SK-N-SH treated with all-trans-retinoic acid at 6 μM for 48 hours (cell line): Measurements from ENCODE around the gene ARHGEF37.

Experiments used
- ATAC-seq: fragments of 200-7000 bp; cut with Tn5 transposase; 3 replicates; pipeline ENCODE4 v1.9.1; 2020; ENCODE audit warnings: mild to moderate bottlenecking, moderate library complexity
- ARNTL ChIP-seq: fragments of 450-650 bp; formaldehyde crosslinking; IDR thresholded peaks from 2 replicates; pipeline ENCODE4 v1.5.0; 2020; ENCODE audit warnings: low read depth, mild to moderate bottlenecking, moderate library complexity, borderline replicate concordance
- BACH2 ChIP-seq: fragments of 250-450 bp; sonication (Bioruptor Pico); IDR thresholded peaks from 2 replicates; pipeline ENCODE4 v1.9.0; 2021; ENCODE audit warnings: mild to moderate bottlenecking, borderline replicate concordance
- CSDC2 ChIP-seq: fragments of 250-450 bp; sonication (Bioruptor Pico); IDR thresholded peaks from 2 replicates; pipeline ENCODE4 v1.5.0; 2020; ENCODE audit warnings: mild to moderate bottlenecking, moderate library complexity
- ESRRG ChIP-seq: fragments of 250-450 bp; sonication (Bioruptor Pico); IDR thresholded peaks from 2 replicates; pipeline ENCODE4 v1.6.1; 2021; ENCODE audit warnings: mild to moderate bottlenecking
- GLIS3 ChIP-seq: fragments of 250-450 bp; sonication (Bioruptor Pico); IDR thresholded peaks from 2 replicates; pipeline ENCODE4 v1.5.0; 2020; ENCODE audit warnings: mild to moderate bottlenecking, moderate library complexity
- ISL1 ChIP-seq: fragments of 250-450 bp; sonication (Bioruptor Pico); IDR thresholded peaks from 2 replicates; pipeline ENCODE4 v2.1.2; 2022; ENCODE audit warnings: mild to moderate bottlenecking, moderate library complexity
- OSR1 ChIP-seq: fragments of 250-450 bp; sonication (Bioruptor Pico); IDR thresholded peaks from 2 replicates; pipeline ENCODE4 v1.8.0; 2022; ENCODE audit warnings: moderate library complexity, mild to moderate bottlenecking, inconsistent platforms
- PPARA ChIP-seq: fragments of 250-450 bp; sonication (Bioruptor Pico); IDR thresholded peaks from 2 replicates; pipeline ENCODE4 v1.5.0; 2020; ENCODE audit warnings: mild to moderate bottlenecking, borderline replicate concordance
- RARB ChIP-seq: fragments of 250-450 bp; sonication (Bioruptor Pico); IDR thresholded peaks from 2 replicates; pipeline ENCODE4 v1.8.0; 2021; ENCODE audit warnings: mild to moderate bottlenecking, moderate library complexity
- SNAI2 ChIP-seq: fragments of 250-450 bp; sonication (Bioruptor Pico); IDR thresholded peaks from 2 replicates; pipeline ENCODE4 v1.5.0; 2020; ENCODE audit warnings: mild to moderate bottlenecking, moderate library complexity
- ZC3H10 ChIP-seq: fragments of 250-450 bp; sonication (Bioruptor Pico); IDR thresholded peaks from 2 replicates; pipeline ENCODE4 v1.5.1; 2021; ENCODE audit warnings: mild to moderate bottlenecking, moderate library complexity
- ZFP3 ChIP-seq: fragments of 250-450 bp; sonication (Bioruptor Pico); IDR thresholded peaks from 2 replicates; pipeline ENCODE4 v1.5.0; 2020; ENCODE audit warnings: mild to moderate bottlenecking, moderate library complexity
- ZFP30 ChIP-seq: fragments of 450-650 bp; formaldehyde crosslinking; IDR thresholded peaks from 2 replicates; pipeline ENCODE4 v1.5.0; 2022; ENCODE audit warnings: mild to moderate bottlenecking, moderate library complexity
- ZNF565 ChIP-seq: fragments of 450-650 bp; formaldehyde crosslinking; conservative IDR thresholded peaks from 2 replicates; pipeline ENCODE4 v1.5.0; 2020; ENCODE audit warnings: low read depth, mild to moderate bottlenecking, moderate library complexity
- ZNF70 ChIP-seq: fragments of 450-650 bp; formaldehyde crosslinking; IDR thresholded peaks from 2 replicates; pipeline ENCODE4 v1.5.0; 2020; ENCODE audit warnings: mild to moderate bottlenecking, moderate library complexity
- ZNF8 ChIP-seq: fragments of 450-650 bp; formaldehyde crosslinking; IDR thresholded peaks from 2 replicates; pipeline ENCODE4 v1.5.0; 2020; ENCODE audit warnings: mild to moderate bottlenecking, moderate library complexity
- TF ChIP-seq, protein P1 (sequence below): fragments of 250-450 bp; sonication (Bioruptor Pico); IDR thresholded peaks from 2 replicates; pipeline ENCODE4 v1.5.0; 2020; ENCODE audit warnings: mild to moderate bottlenecking, moderate library complexity
- TF ChIP-seq, protein P2 (sequence below): fragments of 250-450 bp; sonication (Bioruptor Pico); IDR thresholded peaks from 2 replicates; pipeline ENCODE4 v1.5.1; 2021; ENCODE audit warnings: mild to moderate bottlenecking, moderate library complexity
- TF ChIP-seq, protein P3 (sequence below): fragments of 250-450 bp; sonication (Bioruptor Pico); IDR thresholded peaks from 2 replicates; pipeline ENCODE4 v1.8.0; 2021; ENCODE audit warnings: low read depth, mild to moderate bottlenecking, moderate library complexity, borderline replicate concordance
- TF ChIP-seq, protein P4 (sequence below): fragments of 250-450 bp; sonication (Bioruptor Pico); IDR thresholded peaks from 2 replicates; pipeline ENCODE4 v1.5.1; 2020; ENCODE audit warnings: low read depth, mild to moderate bottlenecking, moderate library complexity

Gene ARHGEF37

DNA sequence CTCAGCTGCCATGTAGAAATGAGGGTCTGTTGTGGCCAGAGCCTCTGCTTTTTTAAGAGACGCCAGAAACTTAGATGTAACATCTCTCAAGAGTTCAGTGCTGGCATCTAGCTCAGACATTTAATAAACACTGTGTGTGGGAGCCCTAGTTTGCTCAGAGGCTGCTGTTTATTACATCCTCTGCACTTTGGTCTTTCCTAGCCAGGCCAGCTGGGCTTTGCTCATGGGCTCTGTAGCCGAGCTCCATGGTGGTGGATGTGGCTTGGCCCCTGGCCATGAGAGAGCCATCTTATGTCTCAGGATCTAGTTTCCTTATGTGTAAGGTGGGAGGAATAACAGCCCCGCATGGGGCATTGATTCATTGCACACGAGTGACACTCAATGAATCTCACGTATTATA, 30.0 kb downstream of the ARHGEF37 start:
- TF ChIP-seq, protein P1, sequence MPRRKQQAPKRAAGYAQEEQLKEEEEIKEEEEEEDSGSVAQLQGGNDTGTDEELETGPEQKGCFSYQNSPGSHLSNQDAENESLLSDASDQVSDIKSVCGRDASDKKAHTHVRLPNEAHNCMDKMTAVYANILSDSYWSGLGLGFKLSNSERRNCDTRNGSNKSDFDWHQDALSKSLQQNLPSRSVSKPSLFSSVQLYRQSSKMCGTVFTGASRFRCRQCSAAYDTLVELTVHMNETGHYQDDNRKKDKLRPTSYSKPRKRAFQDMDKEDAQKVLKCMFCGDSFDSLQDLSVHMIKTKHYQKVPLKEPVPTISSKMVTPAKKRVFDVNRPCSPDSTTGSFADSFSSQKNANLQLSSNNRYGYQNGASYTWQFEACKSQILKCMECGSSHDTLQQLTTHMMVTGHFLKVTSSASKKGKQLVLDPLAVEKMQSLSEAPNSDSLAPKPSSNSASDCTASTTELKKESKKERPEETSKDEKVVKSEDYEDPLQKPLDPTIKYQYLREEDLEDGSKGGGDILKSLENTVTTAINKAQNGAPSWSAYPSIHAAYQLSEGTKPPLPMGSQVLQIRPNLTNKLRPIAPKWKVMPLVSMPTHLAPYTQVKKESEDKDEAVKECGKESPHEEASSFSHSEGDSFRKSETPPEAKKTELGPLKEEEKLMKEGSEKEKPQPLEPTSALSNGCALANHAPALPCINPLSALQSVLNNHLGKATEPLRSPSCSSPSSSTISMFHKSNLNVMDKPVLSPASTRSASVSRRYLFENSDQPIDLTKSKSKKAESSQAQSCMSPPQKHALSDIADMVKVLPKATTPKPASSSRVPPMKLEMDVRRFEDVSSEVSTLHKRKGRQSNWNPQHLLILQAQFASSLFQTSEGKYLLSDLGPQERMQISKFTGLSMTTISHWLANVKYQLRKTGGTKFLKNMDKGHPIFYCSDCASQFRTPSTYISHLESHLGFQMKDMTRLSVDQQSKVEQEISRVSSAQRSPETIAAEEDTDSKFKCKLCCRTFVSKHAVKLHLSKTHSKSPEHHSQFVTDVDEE (CRISPR knock-in tag): no peak
- TF ChIP-seq RARB (CRISPR knock-in tag) (no peak), ZC3H10 (CRISPR knock-in tag) (no peak), ESRRG (no peak), PPARA (CRISPR knock-in tag) (no peak), ZNF565 (CRISPR knock-in tag) (no peak), BACH2 (no peak), ZNF8 (CRISPR knock-in tag) (no peak), CSDC2 (no peak), ZFP3 (no peak), SNAI2 (no peak), OSR1 (CRISPR knock-in tag) (no peak), GLIS3 (CRISPR knock-in tag) (no peak), ZNF70 (CRISPR knock-in tag) (no peak)
- TF ChIP-seq, protein P2, sequence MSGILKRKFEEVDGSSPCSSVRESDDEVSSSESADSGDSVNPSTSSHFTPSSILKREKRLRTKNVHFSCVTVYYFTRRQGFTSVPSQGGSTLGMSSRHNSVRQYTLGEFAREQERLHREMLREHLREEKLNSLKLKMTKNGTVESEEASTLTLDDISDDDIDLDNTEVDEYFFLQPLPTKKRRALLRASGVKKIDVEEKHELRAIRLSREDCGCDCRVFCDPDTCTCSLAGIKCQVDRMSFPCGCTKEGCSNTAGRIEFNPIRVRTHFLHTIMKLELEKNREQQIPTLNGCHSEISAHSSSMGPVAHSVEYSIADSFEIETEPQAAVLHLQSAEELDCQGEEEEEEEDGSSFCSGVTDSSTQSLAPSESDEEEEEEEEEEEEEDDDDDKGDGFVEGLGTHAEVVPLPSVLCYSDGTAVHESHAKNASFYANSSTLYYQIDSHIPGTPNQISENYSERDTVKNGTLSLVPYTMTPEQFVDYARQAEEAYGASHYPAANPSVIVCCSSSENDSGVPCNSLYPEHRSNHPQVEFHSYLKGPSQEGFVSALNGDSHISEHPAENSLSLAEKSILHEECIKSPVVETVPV: no peak
- TF ChIP-seq, protein P3, sequence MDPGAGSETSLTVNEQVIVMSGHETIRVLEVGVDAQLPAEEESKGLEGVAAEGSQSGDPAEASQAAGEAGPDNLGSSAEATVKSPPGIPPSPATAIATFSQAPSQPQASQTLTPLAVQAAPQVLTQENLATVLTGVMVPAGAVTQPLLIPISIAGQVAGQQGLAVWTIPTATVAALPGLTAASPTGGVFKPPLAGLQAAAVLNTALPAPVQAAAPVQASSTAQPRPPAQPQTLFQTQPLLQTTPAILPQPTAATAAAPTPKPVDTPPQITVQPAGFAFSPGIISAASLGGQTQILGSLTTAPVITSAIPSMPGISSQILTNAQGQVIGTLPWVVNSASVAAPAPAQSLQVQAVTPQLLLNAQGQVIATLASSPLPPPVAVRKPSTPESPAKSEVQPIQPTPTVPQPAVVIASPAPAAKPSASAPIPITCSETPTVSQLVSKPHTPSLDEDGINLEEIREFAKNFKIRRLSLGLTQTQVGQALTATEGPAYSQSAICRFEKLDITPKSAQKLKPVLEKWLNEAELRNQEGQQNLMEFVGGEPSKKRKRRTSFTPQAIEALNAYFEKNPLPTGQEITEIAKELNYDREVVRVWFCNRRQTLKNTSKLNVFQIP (CRISPR knock-in tag): no peak
- no peak for ATAC-seq

DNA sequence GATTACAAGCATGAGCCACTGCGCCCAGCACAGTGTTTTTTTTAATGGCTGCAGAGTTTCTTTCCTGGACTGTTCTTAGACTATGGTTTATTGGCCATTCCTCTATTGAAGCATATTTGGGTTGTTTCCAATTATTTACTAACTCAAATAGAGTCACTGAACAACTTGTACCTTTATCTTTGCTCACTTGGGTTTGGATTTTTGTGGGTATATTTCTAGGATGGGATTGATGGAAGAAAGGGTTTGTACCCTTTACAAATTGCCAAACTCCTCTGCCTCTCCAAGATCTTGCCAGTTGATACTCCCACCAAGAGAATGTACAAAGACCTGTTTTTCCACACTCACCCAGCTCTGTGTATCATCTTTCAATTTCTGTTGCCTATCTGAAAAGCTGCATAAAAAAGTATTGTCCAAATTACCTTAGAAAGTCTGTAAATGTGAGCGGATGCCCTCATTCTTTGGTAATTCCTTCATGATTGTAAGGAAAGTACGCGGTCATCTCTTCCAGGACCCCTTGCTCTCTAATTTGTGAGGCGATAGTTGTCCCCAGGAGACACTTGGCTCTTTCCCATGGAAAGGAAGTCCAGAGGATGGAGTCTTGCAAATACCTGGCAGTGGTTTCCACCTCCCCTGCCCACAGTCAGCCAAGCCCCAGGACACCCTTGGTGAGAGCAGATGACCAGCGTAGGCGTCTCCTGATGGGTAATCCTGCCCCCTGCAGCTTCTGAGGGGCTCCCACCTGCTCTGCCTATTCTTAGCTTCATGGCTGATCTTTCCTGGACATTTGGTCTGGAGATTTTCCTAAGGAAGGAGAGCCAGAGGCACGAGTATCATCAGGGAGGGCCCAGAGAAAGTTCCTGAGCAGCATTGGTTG, 33.0 kb downstream of the ARHGEF37 start:
- no peak for ATAC-seq

DNA sequence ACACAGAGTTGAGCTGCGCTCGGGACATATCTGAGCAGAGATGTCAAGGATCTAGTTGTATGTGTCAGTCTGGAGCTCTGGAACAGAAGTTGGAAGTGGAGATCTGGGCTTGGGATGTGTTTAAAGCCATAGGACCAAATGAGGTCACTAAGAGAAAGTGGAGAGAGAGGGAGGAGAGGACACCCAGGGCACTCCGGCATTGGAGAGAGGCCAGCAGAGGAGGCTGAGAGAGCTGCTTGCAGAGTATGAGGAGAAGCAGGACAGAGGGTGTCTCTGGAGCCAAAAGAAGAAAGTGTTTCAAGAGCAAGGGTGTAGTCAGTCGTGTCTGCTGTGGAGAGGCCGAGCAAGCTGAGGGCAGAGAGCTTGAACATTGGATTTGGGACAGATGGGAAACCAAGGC, 34.7 kb downstream of the ARHGEF37 start:
- no peak for ATAC-seq
- no peak for TF ChIP-seq ISL1 (CRISPR knock-in tag)
- TF ChIP-seq ZNF70 (CRISPR knock-in tag): no peak
- TF ChIP-seq, protein P1 (CRISPR knock-in tag): no peak
- TF ChIP-seq ARNTL: no peak
- TF ChIP-seq ZNF565 (CRISPR knock-in tag): no peak
- TF ChIP-seq ZFP3: no peak
- no peak for TF ChIP-seq ZFP30 (CRISPR knock-in tag)
- TF ChIP-seq OSR1 (CRISPR knock-in tag): no peak

More for the DNA sequence above, 33.0 kb downstream of the ARHGEF37 start:
- TF ChIP-seq, protein P4, sequence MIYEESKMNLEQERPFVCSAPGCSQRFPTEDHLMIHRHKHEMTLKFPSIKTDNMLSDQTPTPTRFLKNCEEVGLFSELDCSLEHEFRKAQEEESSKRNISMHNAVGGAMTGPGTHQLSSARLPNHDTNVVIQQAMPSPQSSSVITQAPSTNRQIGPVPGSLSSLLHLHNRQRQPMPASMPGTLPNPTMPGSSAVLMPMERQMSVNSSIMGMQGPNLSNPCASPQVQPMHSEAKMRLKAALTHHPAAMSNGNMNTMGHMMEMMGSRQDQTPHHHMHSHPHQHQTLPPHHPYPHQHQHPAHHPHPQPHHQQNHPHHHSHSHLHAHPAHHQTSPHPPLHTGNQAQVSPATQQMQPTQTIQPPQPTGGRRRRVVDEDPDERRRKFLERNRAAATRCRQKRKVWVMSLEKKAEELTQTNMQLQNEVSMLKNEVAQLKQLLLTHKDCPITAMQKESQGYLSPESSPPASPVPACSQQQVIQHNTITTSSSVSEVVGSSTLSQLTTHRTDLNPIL (CRISPR knock-in tag): no peak
- no peak for TF ChIP-seq ZNF70 (CRISPR knock-in tag)
- TF ChIP-seq SNAI2: no peak
- TF ChIP-seq, all 23 proteins: peak for 0
